H1 (cell line): Measurements from ENCODE around the gene CNNM2. TPM values are rescaled to one million over a fixed set of nuclear protein-coding genes. Genes with fewer than 3 reads are reported as not detected.

Source experiments
- CTCF ChIA-PET: fragments of 300-600 bp; sonication (Branson Sonifier 250); formaldehyde crosslinking; loops from one replicate; lab custom pipeline; 2021; ENCODE audit not compliant: partially characterized antibody; lab: Charles Lee
- POLR2A ChIA-PET: fragments of 300-600 bp; sonication (Branson Sonifier 250); formaldehyde crosslinking; loops from one replicate; lab custom pipeline; 2021; ENCODE audit warnings: inconsistent platforms; ENCODE audit not compliant: partially characterized antibody; lab: Charles Lee
- DNase-seq, 2 experiments: peaks; one replicate each; pipeline versions ENCODE4 v3.0.0 to v3.0.0-alpha.2; 2010 to 2022; ENCODE audit warnings: low spot score in 2 of 2, low read depth in 1 of 2, mixed read lengths in 1 of 2
- FAIRE-seq: peaks from 2 replicates; lab custom pipeline; 2011; peaks lifted over from hg19 to GRCh38; lab: Jason Lieb, UNC
- H2AFZ ChIP-seq: 2 replicates; pipeline ENCODE4 v1.8.1; 2012; ENCODE audit warnings: low read length, inconsistent platforms
- H2AK5ac ChIP-seq: 2 replicates; pipeline ENCODE4 v1.6.1; 2013; ENCODE audit warnings: low read depth, low read length
- H2BK120ac ChIP-seq: replicated peaks from 2 replicates; pipeline ENCODE3; 2013; ENCODE audit warnings: low read depth, low read length, inconsistent platforms
- H2BK12ac ChIP-seq: 2 replicates; pipeline ENCODE4 v1.6.1; 2013; ENCODE audit warnings: low read depth, low read length
- H2BK15ac ChIP-seq: 2 replicates; pipeline ENCODE4 v1.6.1; 2013; ENCODE audit warnings: low read length
- H2BK20ac ChIP-seq: 2 replicates; pipeline ENCODE4 v1.6.1; 2013; ENCODE audit warnings: low read length
- H2BK5ac ChIP-seq: 2 replicates; pipeline ENCODE4 v1.6.1; 2013; ENCODE audit warnings: low read depth, low read length
- H3K14ac ChIP-seq: 2 replicates; pipeline ENCODE4 v1.6.1; 2013; ENCODE audit warnings: inconsistent platforms; ENCODE audit not compliant: insufficient read length
- H3K18ac ChIP-seq: 2 replicates; pipeline ENCODE4 v1.6.1; 2013; ENCODE audit warnings: low read length; ENCODE audit errors: extremely low read depth
- H3K23ac ChIP-seq: 2 replicates; pipeline ENCODE4 v1.6.1; 2013; ENCODE audit warnings: inconsistent platforms; ENCODE audit not compliant: insufficient read length
- H3K23me2 ChIP-seq: 2 replicates; pipeline ENCODE4 v1.6.1; 2013; ENCODE audit warnings: low read depth, low read length
- H3K27ac ChIP-seq: 2 replicates; pipeline ENCODE4 v1.6.1; 2011; ENCODE audit warnings: low read depth, low read length, inconsistent platforms
- H3K27me3 ChIP-seq, 4 experiments: replicated peaks in 1 of 4; 1 replicate in 1 of 4; 2 replicates in 3 of 4; pipeline versions ENCODE4 v1.6.1 to v1.8.1; 2011 to 2013; ENCODE audit warnings: low read length in 3 of 4, mild to moderate bottlenecking in 3 of 4, inconsistent platforms in 2 of 4, mixed read lengths in 2 of 4, moderate library complexity in 1 of 4; ENCODE audit not compliant: control insufficient read depth in 3 of 4, insufficient read depth in 3 of 4; ENCODE audit errors: extremely low read depth in 1 of 4
- H3K36me3 ChIP-seq, 4 experiments: 2 replicates each; pipeline versions ENCODE4 v1.6.1 to v1.8.1; 2011 to 2013; ENCODE audit warnings: mild to moderate bottlenecking in 4 of 4, low read length in 3 of 4, moderate library complexity in 2 of 4, control low read depth in 1 of 4, inconsistent platforms in 1 of 4; ENCODE audit not compliant: insufficient read depth in 4 of 4, control insufficient read depth in 2 of 4
- H3K4ac ChIP-seq: replicated peaks from 2 replicates; pipeline ENCODE3; 2013; ENCODE audit warnings: low read length, low read depth, mixed read lengths, inconsistent platforms; ENCODE audit not compliant: insufficient read length
- H3K4me1 ChIP-seq, 4 experiments: replicated peaks in 1 of 4; 1 replicate in 1 of 4; 2 replicates in 3 of 4; pipeline versions ENCODE4 v1.6.1 to v1.8.1; 2011 to 2013; ENCODE audit warnings: low read length in 3 of 4, inconsistent platforms in 2 of 4, mixed read lengths in 1 of 4; ENCODE audit not compliant: insufficient read depth in 4 of 4, control insufficient read depth in 3 of 4
- H3K4me2 ChIP-seq, 2 experiments: 2 replicates each; pipeline versions ENCODE4 v1.6.1 to v1.8.1; 2011 to 2013; ENCODE audit warnings: low read depth in 2 of 2, low read length in 2 of 2, control low read depth in 1 of 2, inconsistent platforms in 1 of 2, mild to moderate bottlenecking in 1 of 2; ENCODE audit not compliant: insufficient read depth in 1 of 2
- H3K4me3 ChIP-seq, 4 experiments: fragments of 200-600, 300-600 bp in 1 of 4; sonication (generic), shearing (Covaris generic), sonication (Bioruptor Twin) in 1 of 4; 2 replicates each; pipeline versions ENCODE4 v1.5.1 to v1.8.1; 2011 to 2016; ENCODE audit warnings: low read length in 4 of 4, low read depth in 3 of 4, control low read depth in 2 of 4, inconsistent platforms in 2 of 4, mild to moderate bottlenecking in 2 of 4, mixed read lengths in 1 of 4, moderate library complexity in 1 of 4; ENCODE audit not compliant: insufficient read depth in 2 of 4; ENCODE audit errors: extremely low read depth in 1 of 4
- H3K56ac ChIP-seq: replicated peaks from 2 replicates; pipeline ENCODE3; 2013; ENCODE audit warnings: low read depth, mild to moderate bottlenecking, mixed read lengths, low read length, inconsistent platforms; ENCODE audit not compliant: insufficient read length
- H3K79me1 ChIP-seq: 2 replicates; pipeline ENCODE4 v1.6.1; 2013; ENCODE audit warnings: low read depth, low read length, control low read depth
- H3K79me2 ChIP-seq, 2 experiments: 2 replicates each; pipeline versions ENCODE4 v1.6.1 to v1.8.1; 2012 to 2013; ENCODE audit warnings: low read length in 2 of 2, mild to moderate bottlenecking in 2 of 2, inconsistent platforms in 1 of 2; ENCODE audit not compliant: insufficient read depth in 2 of 2, control insufficient read depth in 1 of 2
- H3K9ac ChIP-seq, 4 experiments: replicated peaks in 1 of 4; 1 replicate in 1 of 4; 2 replicates in 3 of 4; pipeline versions ENCODE4 v1.6.1 to v1.8.1; 2011 to 2013; ENCODE audit warnings: low read depth in 3 of 4, low read length in 3 of 4, control low read depth in 2 of 4, mild to moderate bottlenecking in 2 of 4, moderate library complexity in 2 of 4, inconsistent platforms in 1 of 4; ENCODE audit errors: extremely low read depth in 1 of 4
- H3K9me3 ChIP-seq, 2 experiments: 2 replicates each; pipeline versions ENCODE4 v1.6.1 to v1.8.1; 2012 to 2013; ENCODE audit warnings: mild to moderate bottlenecking in 2 of 2, moderate library complexity in 2 of 2, control low read depth in 1 of 2, inconsistent platforms in 1 of 2, low read depth in 1 of 2, low read length in 1 of 2, mixed read lengths in 1 of 2; ENCODE audit not compliant: insufficient read depth in 2 of 2
- H4K20me1 ChIP-seq, 2 experiments: replicated peaks in 1 of 2; 2 replicates each; pipeline versions ENCODE3 to v1.8.1; 2011 to 2013; ENCODE audit warnings: inconsistent platforms in 2 of 2, low read length in 2 of 2, mild to moderate bottlenecking in 1 of 2; ENCODE audit not compliant: insufficient read depth in 2 of 2, control insufficient read depth in 1 of 2
- H4K5ac ChIP-seq: 2 replicates; pipeline ENCODE4 v1.6.1; 2013; ENCODE audit warnings: low read length, low read depth, mixed read lengths, inconsistent platforms; ENCODE audit not compliant: insufficient read length
- H4K8ac ChIP-seq: 2 replicates; pipeline ENCODE4 v1.8.0; 2013; ENCODE audit warnings: mild to moderate bottlenecking, moderate library complexity, low read length, inconsistent platforms; ENCODE audit not compliant: insufficient read depth; ENCODE audit errors: extremely low read depth
- H4K91ac ChIP-seq: replicated peaks from 2 replicates; pipeline ENCODE3; 2013; ENCODE audit warnings: low read length, mixed read lengths, inconsistent platforms; ENCODE audit not compliant: insufficient read length
- CBX5 ChIP-seq: fragments of 300-800, 300-1000 bp; sonication (generic); IDR thresholded peaks from 2 replicates; pipeline ENCODE4 v1.7.1; 2016; ENCODE audit warnings: antibody characterized with exemption, low read length, low read depth
- EGR1 ChIP-seq: IDR thresholded peaks from 2 replicates; pipeline ENCODE4 v1.6.1; 2011; ENCODE audit warnings: low read depth, low read length, borderline replicate concordance
- EZH2 ChIP-seq: fragments of 200-600 bp; sonication (generic); IDR thresholded peaks from 2 replicates; pipeline ENCODE4 v1.7.1; 2012; ENCODE audit warnings: low read depth, mild to moderate bottlenecking, moderate library complexity, low read length, inconsistent platforms; ENCODE audit not compliant: severe bottlenecking
- RXRA ChIP-seq: IDR thresholded peaks from 2 replicates; pipeline ENCODE4 v1.6.1; 2011; ENCODE audit warnings: low read depth, mild to moderate bottlenecking, low read length, moderate library complexity; ENCODE audit not compliant: insufficient read depth
- SAP30 ChIP-seq: fragments of 300-600 bp; sonication (generic); IDR thresholded peaks from 2 replicates; pipeline ENCODE4 v1.7.1; 2012; ENCODE audit warnings: low read length, moderate library complexity, mild to moderate bottlenecking, inconsistent platforms; ENCODE audit not compliant: insufficient read depth, insufficient replicate concordance
- SUZ12 ChIP-seq: fragments of 200-600 bp; sonication (generic); IDR thresholded peaks from 2 replicates; pipeline ENCODE4 v1.6.1; 2012; ENCODE audit warnings: mild to moderate bottlenecking, inconsistent platforms, low read length, moderate library complexity, mixed read lengths
- WGBS, 2 experiments: shearing (Covaris generic) in 1 of 2; methylation state at CpG; one replicate each; pipeline versions ENCODE4 v1.1.6 to v1.1.7; 2013 to 2015; ENCODE audit warnings: low lambda C conversion rate in 2 of 2, mixed read lengths in 2 of 2, inconsistent platforms in 1 of 2, low coverage in 1 of 2, missing lambda C conversion rate in 1 of 2; ENCODE audit not compliant: insufficient replicate concordance in 2 of 2, insufficient coverage in 1 of 2, insufficient read length in 1 of 2; ENCODE audit errors: extremely low coverage in 1 of 2, missing lambda C conversion rate in 1 of 2; 5-methylcytosine and 5-hydroxymethylcytosine counted together
- polyA plus RNA-seq, 7 experiments: library from polyadenylated mRNA; depleted of rRNA in 3 of 7; stranded (reverse) in 5 of 7; unstranded in 2 of 7; fragments of >200 nt in 5 of 7; fragments of 200-250 nt in 2 of 7; gene quantifications; 1 replicate in 5 of 7; 2 replicates in 1 of 7; 4 replicates in 1 of 7; pipeline versions ENCODE4 v1.2.1 to v1.2.3, GENCODE V29; 2011 to 2013; ENCODE audit warnings: missing spikeins in 2 of 7, mixed read lengths in 2 of 7
- total RNA-seq: library from RNA; stranded (reverse); fragmentation: NEBNext Ultra II Directional; extraction: Animal tissue kit (Norgen Biotek cat#: 25700); gene quantifications from 2 replicates; pipeline ENCODE4 v1.2.1, GENCODE V29; 2021
- TF ChIP-seq, protein P1 (sequence below): IDR thresholded peaks from 2 replicates; pipeline ENCODE4 v1.6.1; 2012; ENCODE audit warnings: inconsistent platforms

CNNM2 gene
- total and polyA plus RNA-seq, 2 of the 8 experiments (the other 6 are each of a cell fraction or from before 2014, with no cell fraction given) = 7.3 to 23.6 TPM

- H3K36me3 ChIP-seq = no peaks in the 10 kb centered on the region
- 80% methylated on average over 5 of the region's 5 CpGs; no CpG with 5 or more reads in 1 of the 2 experiments for WGBS, 2 experiments
- no peak overlapping the region for H3K9ac ChIP-seq
- H4K91ac ChIP-seq = no peak overlapping the region
- H3K9me3 ChIP-seq = no peaks in the 10 kb centered on the region
- H3K23me2 ChIP-seq = no peaks in the 10 kb centered on the region
- FAIRE-seq (no peak), DNase-seq (no peak)
- no peak overlapping the region for H2BK5ac ChIP-seq
- no peaks in the 10 kb centered on the region for H3K27me3 ChIP-seq
- H3K79me2 ChIP-seq = no peaks in the 10 kb centered on the region; a peak in 1 of 4 replicates
- POLR2A ChIA-PET = interaction anchor here (1.0 to 1.3 kb wide), 2 partner anchors 14 to 95 kb away, joined by 3 read pairs; partner anchors contain the start of gene CNNM2
- no peak overlapping the region for H3K56ac ChIP-seq
- H3K18ac ChIP-seq = no peak overlapping the region
- no peak overlapping the region for H4K5ac ChIP-seq
- no peaks in the 10 kb centered on the region for H4K20me1 ChIP-seq
- H3K4me2 ChIP-seq = no peak overlapping the region
- no peak overlapping the region for H2BK120ac ChIP-seq
- H2BK12ac ChIP-seq = no peak overlapping the region
- CTCF ChIA-PET = no interaction called here
- H3K79me1 ChIP-seq = no peaks in the 10 kb centered on the region
- no peak overlapping the region for H2AK5ac ChIP-seq
- H3K23ac ChIP-seq = no peak overlapping the region
- TF ChIP-seq SUZ12 (no peak), RXRA (no peak), EGR1 (no peak), EZH2 (no peak), CBX5 (no peak), SAP30 (no peak)
- TF ChIP-seq, protein P1, sequence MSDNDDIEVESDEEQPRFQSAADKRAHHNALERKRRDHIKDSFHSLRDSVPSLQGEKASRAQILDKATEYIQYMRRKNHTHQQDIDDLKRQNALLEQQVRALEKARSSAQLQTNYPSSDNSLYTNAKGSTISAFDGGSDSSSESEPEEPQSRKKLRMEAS = no peak
- TF ChIP-seq, all 59 proteins: peak for 0
- Histone ChIP-seq H3K4ac (no peak overlapping the region), H4K8ac (no peak overlapping the region), H3K4me3 (no peak overlapping the region), H3K27ac (no peak overlapping the region), H2BK15ac (no peak overlapping the region), H2AFZ (no peak overlapping the region), H3K14ac (no peak overlapping the region), H2BK20ac (no peak overlapping the region), H3K4me1 (peaks cover 0 to 4% (median 1%) of the 10 kb centered on the region in 4 experiments; a peak in 2 of 7 replicates)
Observed at GRCh38 chr10:103013416-103013815, 95.3 kb downstream of the CNNM2 start.
